H1 (cell line): ENCODE results near the gene SLC26A1. TPM values are rescaled to one million over a fixed set of nuclear protein-coding genes. Genes with fewer than 3 reads are reported as not detected.

Source experiments
- SIN3A ChIP-seq, 2 experiments: IDR thresholded peaks in 1 of 2; conservative IDR thresholded peaks in 1 of 2; 2 replicates each; pipeline ENCODE4 v1.6.1; 2011 to 2012; ENCODE audit warnings: low read length in 2 of 2, improper control_type of control experiment in 1 of 2, low read depth in 1 of 2, mild to moderate bottlenecking in 1 of 2
- TAF1 ChIP-seq: IDR thresholded peaks from 2 replicates; pipeline ENCODE4 v1.6.1; 2011; ENCODE audit warnings: mild to moderate bottlenecking, low read depth, low read length
- polyA plus RNA-seq, 7 experiments: library from polyadenylated mRNA; depleted of rRNA in 3 of 7; stranded (reverse) in 5 of 7; unstranded in 2 of 7; fragments of >200 nt in 5 of 7; fragments of 200-250 nt in 2 of 7; gene quantifications; 1 replicate in 5 of 7; 2 replicates in 1 of 7; 4 replicates in 1 of 7; pipeline versions ENCODE4 v1.2.1 to v1.2.3, GENCODE V29; 2011 to 2013; ENCODE audit warnings: missing spikeins in 2 of 7, mixed read lengths in 2 of 7
- total RNA-seq: library from RNA; stranded (reverse); fragmentation: NEBNext Ultra II Directional; extraction: Animal tissue kit (Norgen Biotek cat#: 25700); gene quantifications from 2 replicates; pipeline ENCODE4 v1.2.1, GENCODE V29; 2021

The SLC26A1 gene
- total and polyA plus RNA-seq, 2 of the 8 experiments (the other 6 are each of a cell fraction or from before 2014, with no cell fraction given): 0.11 TPM; not detected in 1

GRCh38 chr4:1038948-1039492 is 45.8 kb upstream of the SLC26A1 start (continued):
- no peak for TF ChIP-seq SIN3A (conservative IDR thresholded peaks at IDR 0.05 in 1 of 2, IDR thresholded peaks at IDR 0.05 in 1 of 2; ENCODE audit: low read depth in 1 of 2, low read length in 2 of 2)
- TF ChIP-seq TAF1: no peak
